GM21367 (cell line): ENCODE results near the gene SLC12A5.
"Not testable (repeated sequence)": the region's sequence is repeated elsewhere in the genome, so short reads cannot be mapped to it uniquely, and the experiment has no call there.

ENCODE experiments used
- ATAC-seq: cut with Tn5 transposase; IDR thresholded peaks from one replicate; pipeline ENCODE4 v1.9.1; 2021; ENCODE audit not compliant: unreplicated experiment

SLC12A5 gene

DNA sequence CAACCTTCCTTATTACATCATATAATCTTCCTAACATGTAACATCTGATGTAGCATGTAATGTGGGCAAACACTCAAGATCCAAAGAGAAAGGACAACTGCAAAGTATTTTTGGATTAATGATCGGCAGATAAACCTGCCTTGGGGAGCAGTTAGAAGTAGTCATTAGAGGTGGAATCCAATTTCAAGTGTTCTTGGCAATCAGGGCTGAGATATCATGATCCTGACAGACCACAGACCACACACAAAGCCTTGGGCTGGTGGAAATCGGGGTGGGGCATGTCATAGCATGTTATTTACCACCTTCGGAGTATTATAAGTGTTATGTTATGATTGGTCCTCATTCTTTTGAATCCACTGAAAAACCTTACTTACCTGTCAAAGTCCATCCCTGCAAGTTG, 44.4 kb downstream of the SLC12A5 start:
- ATAC-seq, result no peak

GRCh38 chr20:46074006-46074405, 45.0 kb downstream of the SLC12A5 start:
- no peak for ATAC-seq

DNA sequence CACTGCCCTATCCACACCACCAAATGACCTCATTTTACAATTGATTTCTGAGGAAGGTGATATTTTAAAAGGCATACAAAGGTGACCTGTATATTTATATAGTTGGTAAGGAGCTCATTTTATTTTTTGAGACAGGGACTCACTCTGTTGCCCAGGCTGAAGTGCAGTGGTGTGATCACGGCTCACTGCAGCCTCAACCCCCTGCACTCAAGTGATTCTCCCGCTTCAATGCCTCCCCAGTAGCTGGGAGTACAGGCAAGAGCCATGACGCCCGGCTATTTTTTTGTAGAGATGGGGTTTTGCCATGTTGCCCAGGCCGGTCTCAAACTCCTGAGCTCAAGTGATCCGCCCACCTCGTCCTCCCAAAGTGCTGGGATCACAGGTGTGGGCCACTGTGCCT, 47.8 kb downstream of the SLC12A5 start:
- ATAC-seq, result no peak

DNA sequence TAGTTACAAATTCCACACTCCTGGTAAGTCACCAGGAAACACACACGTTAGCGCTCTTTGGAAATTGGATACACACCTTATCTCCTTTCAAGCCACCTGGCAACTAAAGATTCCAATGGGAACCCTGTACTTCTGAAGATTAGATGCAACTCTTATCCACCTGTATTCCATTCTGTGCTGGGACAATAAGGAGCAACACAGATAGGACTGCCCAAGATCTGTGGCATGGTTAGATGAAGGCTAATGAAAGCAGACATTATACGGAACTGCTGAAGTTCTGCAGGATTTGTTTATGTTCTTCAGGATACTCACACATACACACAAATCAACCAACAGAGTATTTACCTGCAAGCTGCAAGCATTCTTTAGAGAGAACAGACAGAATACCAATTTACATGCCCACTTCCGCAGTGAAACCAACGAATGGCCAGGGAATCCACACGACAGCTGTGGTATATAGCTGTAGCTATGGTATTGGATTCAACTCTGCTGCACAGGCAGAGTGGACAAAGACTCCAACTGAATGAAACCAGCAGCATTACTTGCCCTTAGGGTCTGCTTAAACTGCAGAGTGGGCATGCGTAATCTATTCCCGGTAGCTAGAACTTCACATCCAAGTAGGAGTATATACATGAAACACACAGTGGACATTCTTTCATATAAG, 48.8 kb downstream of the SLC12A5 start:
- ATAC-seq, result no peak

- ATAC-seq, result no peak
Measured at GRCh38 chr20:46078954-46079353, 49.9 kb downstream of the SLC12A5 start.

- ATAC-seq, result no peak
Measured at GRCh38 chr20:46081074-46081473, 52.1 kb downstream of the SLC12A5 start.

DNA sequence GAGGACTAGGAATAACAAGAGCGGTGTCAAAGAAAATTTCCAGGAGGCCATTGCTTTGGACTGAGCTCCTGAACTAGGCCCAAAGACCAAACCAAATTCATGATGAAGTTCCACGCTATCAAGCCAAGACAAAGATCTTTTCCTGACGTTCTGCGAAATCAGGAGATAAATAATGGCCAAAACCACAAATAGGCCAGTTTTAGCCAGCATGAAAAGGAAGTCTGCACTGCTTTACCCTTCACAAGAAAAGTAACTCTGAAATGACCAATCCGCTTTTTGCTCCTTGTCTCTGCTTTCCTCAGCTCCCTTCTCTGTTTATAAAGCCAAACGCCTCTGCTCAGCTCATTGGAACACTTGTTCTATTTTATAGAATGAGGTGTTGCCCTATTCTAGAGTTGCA, 54.1 kb downstream of the SLC12A5 start:
- no peak for ATAC-seq

- ATAC-seq, result no peak
Measured at GRCh38 chr20:46083531-46084061, 54.6 kb downstream of the SLC12A5 start.

DNA sequence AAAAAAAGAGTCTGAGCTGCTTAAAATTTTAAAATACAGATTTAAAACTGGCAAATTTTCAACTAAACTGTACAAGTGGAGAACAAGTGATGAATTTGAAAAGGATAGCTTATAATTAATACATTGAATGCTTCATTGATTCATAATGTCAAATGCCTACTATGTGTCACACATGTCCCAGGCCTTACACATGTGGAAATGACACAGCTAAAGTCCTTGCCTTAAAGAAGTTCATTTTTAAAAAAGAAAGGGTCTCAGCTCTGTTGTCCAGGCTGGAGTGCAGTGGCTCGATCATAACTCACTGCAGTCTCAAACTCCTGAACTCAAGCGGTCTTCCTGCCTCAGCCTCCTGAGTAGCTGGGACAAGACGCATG, 55.8 kb downstream of the SLC12A5 start:
- ATAC-seq, result no peak

DNA sequence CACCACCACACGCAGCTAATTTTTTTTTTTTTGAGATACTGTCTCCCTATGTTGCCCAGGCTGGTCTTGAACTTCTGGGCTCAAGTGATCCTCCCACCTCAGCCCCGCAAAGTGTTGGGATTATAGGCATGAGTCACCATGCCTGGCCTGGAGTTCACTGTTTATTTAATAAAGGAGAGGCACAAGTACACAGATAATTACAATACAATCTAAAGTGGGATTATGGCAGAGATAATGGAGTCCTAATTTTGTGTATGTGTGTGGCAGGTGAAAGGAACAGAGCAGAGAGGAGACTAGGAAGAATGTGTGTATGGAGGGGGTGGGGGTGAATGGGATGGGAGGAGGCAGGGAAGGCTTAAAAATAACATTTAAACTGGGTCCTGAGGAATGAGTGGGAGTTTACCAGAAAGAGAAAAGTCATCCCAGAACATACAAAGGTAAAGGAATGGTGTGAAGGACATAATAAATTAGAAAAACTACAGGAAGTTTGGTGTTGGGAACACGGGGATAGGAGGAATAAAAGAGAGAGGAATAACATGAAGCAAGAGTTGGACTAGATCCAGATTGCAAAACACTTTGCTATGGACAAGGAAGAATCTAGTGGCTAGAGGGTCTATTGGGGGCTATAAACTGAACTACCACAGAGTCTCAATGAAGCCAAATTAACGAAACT, 56.3 kb downstream of the SLC12A5 start:
- no peak for ATAC-seq

DNA sequence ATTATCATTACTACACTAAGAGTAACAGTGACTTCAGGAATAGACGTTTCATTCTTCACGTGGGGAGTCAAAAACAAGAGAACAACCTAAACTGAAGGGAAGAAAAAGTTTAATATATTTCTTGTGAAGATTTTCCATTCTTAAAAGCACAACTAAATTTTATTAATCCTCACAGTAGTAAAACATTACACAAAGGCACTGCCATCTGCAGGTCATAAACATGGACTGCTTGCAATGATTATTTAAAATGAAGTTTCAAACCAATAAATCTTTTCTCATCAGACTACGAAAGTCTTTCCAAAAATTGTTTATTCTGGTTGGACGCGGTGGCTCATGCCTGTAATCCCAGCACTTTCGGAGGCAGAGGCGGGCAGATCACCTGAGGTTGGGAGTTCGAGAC, 58.1 kb downstream of the SLC12A5 start:
- ATAC-seq, result no peak

- ATAC-seq, result no peak
Measured at GRCh38 chr20:46088409-46089166, 59.6 kb downstream of the SLC12A5 start.

DNA sequence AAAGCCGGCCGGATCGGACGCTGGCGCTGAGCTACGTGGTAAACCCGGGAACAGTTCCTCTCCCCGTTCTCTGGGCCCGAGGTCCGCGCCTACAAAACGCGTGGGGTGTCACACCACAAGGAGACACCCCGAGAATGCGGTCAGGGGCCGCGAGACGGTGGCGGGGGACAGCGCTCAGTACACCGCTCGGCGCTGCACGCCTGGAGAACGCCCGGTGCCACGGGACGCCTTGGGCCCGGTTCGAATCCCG, 60.1 kb downstream of the SLC12A5 start:
- peak; percentile 29 for ATAC-seq

DNA sequence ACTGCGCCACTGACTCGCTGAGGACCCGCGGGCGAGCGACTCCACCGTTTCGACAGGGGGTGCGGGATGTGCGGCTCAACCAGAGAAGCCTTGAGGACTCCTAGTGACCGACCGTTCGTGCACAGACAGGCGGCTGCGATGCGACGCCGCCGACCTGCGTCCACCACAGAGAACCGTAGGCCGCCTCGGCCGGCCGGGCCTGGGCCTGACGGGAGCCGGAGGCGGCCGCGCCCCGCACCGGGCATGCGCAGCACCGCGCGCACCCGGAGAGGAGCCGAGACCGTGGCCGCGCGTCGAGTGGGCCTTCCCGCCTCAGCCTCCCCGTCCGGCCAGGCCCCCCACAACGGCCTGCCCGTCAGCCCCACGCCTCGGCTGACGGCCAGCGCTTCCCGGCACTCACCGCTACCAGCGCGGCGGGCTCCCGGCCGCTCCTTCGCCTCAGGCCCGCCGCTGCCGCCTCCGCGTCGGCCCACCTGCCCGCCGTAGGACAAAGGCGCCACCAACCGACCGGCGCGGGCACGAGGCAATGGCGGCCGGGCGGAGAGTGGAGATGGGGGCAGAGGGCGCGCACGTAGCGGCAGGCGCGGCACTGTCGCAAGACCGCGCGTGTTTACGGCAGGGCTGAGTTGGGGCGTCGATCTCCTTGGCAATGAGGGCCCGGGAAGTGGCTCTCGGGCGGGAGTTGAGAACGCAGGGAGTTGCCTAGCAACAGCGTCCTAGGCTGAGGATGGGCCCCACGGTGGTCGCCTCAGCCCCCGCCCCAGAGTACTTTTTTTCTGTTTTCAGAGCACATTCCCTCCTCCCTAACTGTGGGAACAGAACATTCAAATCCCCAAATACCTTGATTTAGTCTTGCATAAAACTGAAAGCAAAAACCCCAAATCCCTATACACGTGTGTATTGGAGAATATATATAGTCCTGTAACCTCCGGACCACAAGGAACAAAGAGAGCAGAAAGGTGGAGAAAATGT, 60.7 kb downstream of the SLC12A5 start, which contains the start of gene NCOA5:
NCOA5 (minus strand) TSS at position 546 of the 972 bp plus-strand sequence. CDS start 10,538 bp downstream, outside the sequence.
- peak; percentile 66 for ATAC-seq

DNA sequence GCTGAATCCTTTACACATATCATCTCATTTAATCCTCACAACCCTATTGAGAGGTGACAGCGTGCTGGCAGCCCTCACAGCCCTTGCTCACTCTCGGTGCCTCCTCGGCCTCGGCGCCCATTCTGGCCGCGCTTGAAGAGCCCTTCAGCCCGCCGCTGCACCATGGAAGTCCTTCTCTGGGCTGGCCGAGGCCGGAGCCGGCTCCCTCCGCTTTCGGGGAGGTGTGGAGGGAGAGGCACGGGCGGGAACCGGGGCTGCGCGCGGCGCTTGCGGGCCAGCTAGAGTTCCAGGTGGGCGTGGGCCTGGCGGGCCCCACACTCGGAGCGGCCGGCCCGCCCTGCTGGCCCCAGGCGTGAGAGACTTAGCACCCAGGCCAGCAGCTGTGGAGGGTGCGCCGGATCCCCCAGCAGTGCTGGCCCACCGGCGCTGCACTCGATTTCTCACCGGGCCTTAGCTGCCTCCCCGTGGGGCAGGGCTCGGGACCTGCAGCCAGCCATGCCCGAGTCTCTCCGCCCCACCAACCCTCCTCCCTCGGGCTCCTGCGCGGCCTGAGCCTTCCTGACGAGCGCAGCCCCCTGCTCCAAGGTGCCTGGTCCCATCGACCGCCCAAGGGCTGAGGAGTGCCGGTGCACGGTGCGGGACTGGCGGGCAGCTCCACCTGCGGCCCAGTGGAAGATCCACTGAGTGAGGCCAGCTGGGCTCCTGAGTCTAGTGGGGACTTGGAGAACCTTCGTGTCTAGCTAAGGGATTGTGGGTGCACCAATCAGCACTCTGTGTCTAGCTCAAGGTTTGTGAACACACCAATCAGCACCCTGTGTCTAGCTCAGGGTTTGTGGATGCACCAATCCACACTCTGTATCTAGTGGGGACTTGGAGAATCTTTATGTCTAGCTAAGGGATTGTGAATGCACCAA, 62.9 kb downstream of the SLC12A5 start:
- ATAC-seq, result not testable (repeated sequence)

DNA sequence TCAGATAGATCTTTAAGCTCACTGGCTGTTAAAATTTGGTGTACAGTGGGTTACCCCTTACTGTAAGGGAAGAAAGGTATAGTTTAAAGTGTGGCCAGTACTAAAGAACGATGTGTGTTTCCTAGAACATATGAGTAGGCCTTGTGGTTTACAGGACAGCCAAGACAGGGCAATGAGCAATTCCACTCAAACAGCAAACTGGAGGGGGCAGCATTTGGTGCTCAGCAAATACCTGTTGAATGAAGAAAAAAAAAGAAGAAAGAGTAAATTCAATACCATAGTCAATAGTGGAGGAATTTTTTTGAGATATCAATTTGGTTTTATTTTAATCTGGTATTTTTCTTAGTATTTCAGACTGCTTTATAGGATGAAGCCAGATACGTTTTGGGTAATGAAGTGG, 64.5 kb downstream of the SLC12A5 start:
- ATAC-seq, result no peak

- ATAC-seq, result no peak
Measured at GRCh38 chr20:46099491-46100287, 70.7 kb downstream of the SLC12A5 start.

DNA sequence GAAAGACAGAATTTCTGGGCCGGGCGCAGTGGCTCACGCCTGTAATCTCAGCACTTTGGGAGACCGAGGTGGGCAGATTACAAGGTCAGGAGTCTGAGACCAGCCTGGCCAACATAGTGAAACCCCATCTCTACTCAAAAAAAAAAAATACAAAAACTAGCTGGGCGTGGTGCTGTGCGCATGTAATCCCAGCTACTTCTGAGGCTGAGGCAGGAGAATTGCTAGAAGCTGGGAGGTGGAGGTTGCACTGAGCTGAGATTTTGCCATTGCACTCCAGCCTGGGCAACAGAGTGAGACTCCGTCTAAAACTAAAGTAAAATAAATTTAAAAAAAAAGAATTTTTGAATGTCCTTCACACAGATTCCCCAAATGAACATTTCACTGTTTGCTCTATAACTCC, 71.4 kb downstream of the SLC12A5 start:
- ATAC-seq, result not testable (repeated sequence)

- ATAC-seq, result no peak
Measured at GRCh38 chr20:46100988-46101387, 72.0 kb downstream of the SLC12A5 start.
